SJSA1 (cell line): ENCODE data around the gene PARP15. TPM values are rescaled to one million over a fixed set of nuclear protein-coding genes. Genes with fewer than 3 reads are reported as not detected.

Experiments used
- DNase-seq, 2 experiments: peaks; one replicate each; pipeline ENCODE4 v3.0.0-alpha.2; 2015 to 2020; ENCODE audit warnings: low spot score in 2 of 2, low read depth in 1 of 2
- H3K27ac ChIP-seq: fragments of 250-450 bp; sonication (Bioruptor Pico); 2 replicates; pipeline ENCODE4 v1.5.1; 2020; ENCODE audit warnings: mild to moderate bottlenecking, moderate library complexity
- H3K27me3 ChIP-seq: fragments of 250-450 bp; sonication (Bioruptor Pico); replicated peaks from 2 replicates; pipeline ENCODE4 v1.5.1; 2020; ENCODE audit warnings: mild to moderate bottlenecking, moderate library complexity
- H3K36me3 ChIP-seq: fragments of 250-450 bp; sonication (Bioruptor Pico); 2 replicates; pipeline ENCODE4 v1.5.1; 2020; ENCODE audit warnings: mild to moderate bottlenecking
- H3K4me1 ChIP-seq: fragments of 250-450 bp; sonication (Bioruptor Pico); replicated peaks from 2 replicates; pipeline ENCODE4 v1.6.1; 2021; ENCODE audit warnings: mild to moderate bottlenecking
- H3K4me3 ChIP-seq: fragments of 250-450 bp; sonication (Bioruptor Pico); 2 replicates; pipeline ENCODE4 v1.5.1; 2020; ENCODE audit warnings: mild to moderate bottlenecking
- H3K9me3 ChIP-seq: fragments of 250-450 bp; sonication (Bioruptor Pico); replicated peaks from 2 replicates; pipeline ENCODE4 v1.5.1; 2020; ENCODE audit warnings: mild to moderate bottlenecking
- total RNA-seq: library from RNA; depleted of rRNA; stranded (reverse); fragments of >200 nt; shearing (Covaris generic); gene quantifications from 2 replicates; pipeline ENCODE4 v1.2.3, GENCODE V29; 2014

Gene PARP15
- total RNA-seq, 1 experiment from 2014 or later, result not detected

GRCh38 chr3:122582390-122582789, 4.9 kb downstream of the PARP15 start:
- Histone ChIP-seq H3K36me3 (no peaks in the 10 kb centered on the region), H3K4me1 (no peaks in the 10 kb centered on the region), H3K27ac (no peak overlapping the region), H3K4me3 (no peak overlapping the region), H3K9me3 (peaks cover 5% of the 10 kb centered on the region), H3K27me3 (0 out of 2 replicates have a peak, but pooled peaks cover 3% of the 10 kb centered on the region)
- no peak for DNase-seq

- Histone ChIP-seq H3K36me3 (no peaks in the 10 kb centered on the region), H3K27ac (no peak overlapping the region), H3K4me1 (no peaks in the 10 kb centered on the region), H3K4me3 (no peak overlapping the region), H3K27me3 (no peaks in the 10 kb centered on the region), H3K9me3 (peaks cover 5% of the 10 kb centered on the region)
- DNase-seq, result no peak
These were observed 8.6 kb downstream of the PARP15 start for GRCh38 chr3:122586098-122586497.

- Histone ChIP-seq H3K4me3 (no peak overlapping the region), H3K36me3 (no peaks in the 10 kb centered on the region), H3K9me3 (peaks cover 5% of the 10 kb centered on the region), H3K27ac (no peak overlapping the region), H3K27me3 (no peaks in the 10 kb centered on the region), H3K4me1 (no peaks in the 10 kb centered on the region)
- DNase-seq, result no peak
These were observed 9.5 kb downstream of the PARP15 start for GRCh38 chr3:122586773-122587485.

GRCh38 chr3:122587572-122587971, 10.1 kb downstream of the PARP15 start:
- H3K9me3 ChIP-seq, result peaks cover under 1% of the 10 kb centered on the region; the same call in 1 of the 2 replicates
- no peak for DNase-seq
- H3K36me3 ChIP-seq, result no peaks in the 10 kb centered on the region
- H3K4me1 ChIP-seq, result no peaks in the 10 kb centered on the region
- no peaks in the 10 kb centered on the region for H3K27me3 ChIP-seq
- no peak overlapping the region for H3K27ac ChIP-seq
- H3K4me3 ChIP-seq, result no peak overlapping the region

GRCh38 chr3:122589297-122589696, 11.8 kb downstream of the PARP15 start:
- H3K27ac ChIP-seq, result no peak overlapping the region
- DNase-seq, result no peak
- H3K4me3 ChIP-seq, result no peak overlapping the region
- H3K36me3 ChIP-seq, result no peaks in the 10 kb centered on the region
- no peaks in the 10 kb centered on the region for H3K9me3 ChIP-seq
- no peaks in the 10 kb centered on the region for H3K4me1 ChIP-seq
- no peaks in the 10 kb centered on the region for H3K27me3 ChIP-seq

GRCh38 chr3:122590610-122591009, 13.2 kb downstream of the PARP15 start:
- Histone ChIP-seq H3K9me3 (no peaks in the 10 kb centered on the region), H3K4me3 (no peak overlapping the region), H3K4me1 (no peaks in the 10 kb centered on the region), H3K36me3 (no peaks in the 10 kb centered on the region), H3K27ac (no peak overlapping the region), H3K27me3 (no peaks in the 10 kb centered on the region)
- no peak for DNase-seq

- no peaks in the 10 kb centered on the region for H3K9me3 ChIP-seq
These were observed 16.6 kb downstream of the PARP15 start for GRCh38 chr3:122594025-122594424.

GRCh38 chr3:122598151-122598550, 20.7 kb downstream of the PARP15 start:
- Histone ChIP-seq H3K36me3 (no peaks in the 10 kb centered on the region), H3K27ac (no peak overlapping the region), H3K4me3 (no peak overlapping the region), H3K27me3 (no peaks in the 10 kb centered on the region), H3K4me1 (no peaks in the 10 kb centered on the region), H3K9me3 (no peaks in the 10 kb centered on the region)
- DNase-seq, result no peak

More at GRCh38 chr3:122594025-122594424, 16.6 kb downstream of the PARP15 start:
- H3K27me3 ChIP-seq, result no peaks in the 10 kb centered on the region
- H3K36me3 ChIP-seq, result no peaks in the 10 kb centered on the region
- H3K4me1 ChIP-seq, result no peaks in the 10 kb centered on the region
- DNase-seq, result no peak
- H3K27ac ChIP-seq, result no peak overlapping the region
- H3K4me3 ChIP-seq, result no peak overlapping the region

GRCh38 chr3:122598556-122598955, 21.1 kb downstream of the PARP15 start:
- Histone ChIP-seq H3K36me3 (no peaks in the 10 kb centered on the region), H3K4me1 (no peaks in the 10 kb centered on the region), H3K27ac (no peak overlapping the region), H3K4me3 (no peak overlapping the region), H3K27me3 (no peaks in the 10 kb centered on the region), H3K9me3 (no peaks in the 10 kb centered on the region)
- no peak for DNase-seq

- Histone ChIP-seq H3K27me3 (no peaks in the 10 kb centered on the region), H3K27ac (no peak overlapping the region)
- no peak for DNase-seq
These were observed 24.7 kb downstream of the PARP15 start for GRCh38 chr3:122602011-122602710.

GRCh38 chr3:122603056-122603455, 25.6 kb downstream of the PARP15 start:
- DNase-seq, result no peak
- no peak overlapping the region for H3K4me3 ChIP-seq

More at GRCh38 chr3:122602011-122602710, 24.7 kb downstream of the PARP15 start:
- H3K4me3 ChIP-seq, result no peak overlapping the region
- no peaks in the 10 kb centered on the region for H3K4me1 ChIP-seq
- no peaks in the 10 kb centered on the region for H3K36me3 ChIP-seq
- no peaks in the 10 kb centered on the region for H3K9me3 ChIP-seq

GRCh38 chr3:122606330-122606729, 28.9 kb downstream of the PARP15 start:
- no peak for DNase-seq
- H3K9me3 ChIP-seq, result no peaks in the 10 kb centered on the region; the same call in 1 of the 2 replicates
- H3K36me3 ChIP-seq, result no peaks in the 10 kb centered on the region

More at GRCh38 chr3:122603056-122603455, 25.6 kb downstream of the PARP15 start:
- no peaks in the 10 kb centered on the region for H3K27me3 ChIP-seq
- no peaks in the 10 kb centered on the region for H3K36me3 ChIP-seq
- H3K27ac ChIP-seq, result no peak overlapping the region
- H3K4me1 ChIP-seq, result no peaks in the 10 kb centered on the region
- H3K9me3 ChIP-seq, result no peaks in the 10 kb centered on the region

GRCh38 chr3:122608916-122609315, 31.5 kb downstream of the PARP15 start:
- no peak for DNase-seq
- no peaks in the 10 kb centered on the region for H3K27me3 ChIP-seq
- no peaks in the 10 kb centered on the region; the same call in 1 of the 2 replicates for H3K9me3 ChIP-seq
- H3K4me1 ChIP-seq, result 0 out of 2 replicates have a peak, but pooled peaks cover 3% of the 10 kb centered on the region
- H3K4me3 ChIP-seq, result no peak overlapping the region
- no peak overlapping the region for H3K27ac ChIP-seq
- H3K36me3 ChIP-seq, result no peaks in the 10 kb centered on the region

More at GRCh38 chr3:122606330-122606729, 28.9 kb downstream of the PARP15 start:
- no peaks in the 10 kb centered on the region for H3K27me3 ChIP-seq
- 0 out of 2 replicates have a peak, but pooled peaks cover 3% of the 10 kb centered on the region for H3K4me1 ChIP-seq
- H3K27ac ChIP-seq, result no peak overlapping the region
- H3K4me3 ChIP-seq, result no peak overlapping the region
